ENCODE measurements around the gene OLFM4. TPM values are rescaled to one million over a fixed set of nuclear protein-coding genes. Genes with fewer than 3 reads are reported as not detected.

OLFM4 gene
- total RNA-seq, 4 donors from 2014 or later: 0.09 to 0.79 (median 0.13) TPM; not detected in 1

- DNase-seq (ENCODE audit: low spot score): no peak
- TF ChIP-seq, protein P1, sequence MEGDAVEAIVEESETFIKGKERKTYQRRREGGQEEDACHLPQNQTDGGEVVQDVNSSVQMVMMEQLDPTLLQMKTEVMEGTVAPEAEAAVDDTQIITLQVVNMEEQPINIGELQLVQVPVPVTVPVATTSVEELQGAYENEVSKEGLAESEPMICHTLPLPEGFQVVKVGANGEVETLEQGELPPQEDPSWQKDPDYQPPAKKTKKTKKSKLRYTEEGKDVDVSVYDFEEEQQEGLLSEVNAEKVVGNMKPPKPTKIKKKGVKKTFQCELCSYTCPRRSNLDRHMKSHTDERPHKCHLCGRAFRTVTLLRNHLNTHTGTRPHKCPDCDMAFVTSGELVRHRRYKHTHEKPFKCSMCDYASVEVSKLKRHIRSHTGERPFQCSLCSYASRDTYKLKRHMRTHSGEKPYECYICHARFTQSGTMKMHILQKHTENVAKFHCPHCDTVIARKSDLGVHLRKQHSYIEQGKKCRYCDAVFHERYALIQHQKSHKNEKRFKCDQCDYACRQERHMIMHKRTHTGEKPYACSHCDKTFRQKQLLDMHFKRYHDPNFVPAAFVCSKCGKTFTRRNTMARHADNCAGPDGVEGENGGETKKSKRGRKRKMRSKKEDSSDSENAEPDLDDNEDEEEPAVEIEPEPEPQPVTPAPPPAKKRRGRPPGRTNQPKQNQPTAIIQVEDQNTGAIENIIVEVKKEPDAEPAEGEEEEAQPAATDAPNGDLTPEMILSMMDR (IDR thresholded peaks at IDR 0.05): no peak
Observed at GRCh38 chr13:53045189-53045588, 16.6 kb downstream of the OLFM4 start.

GRCh38 chr13:53048880-53049279, 20.3 kb downstream of the OLFM4 start:
- TF ChIP-seq, protein P1 (IDR thresholded peaks at IDR 0.05): no peak
- DNase-seq (ENCODE audit: low spot score) (no peak), ATAC-seq (ENCODE audit: low FRiP score) (no peak)

More at GRCh38 chr13:53045189-53045588, 16.6 kb downstream of the OLFM4 start:
- no peak for ATAC-seq (ENCODE audit: low FRiP score)

GRCh38 chr13:53050151-53050550, 21.5 kb downstream of the OLFM4 start:
- TF ChIP-seq, protein P1 (IDR thresholded peaks at IDR 0.05): no peak
- no peak for DNase-seq (ENCODE audit: low spot score)
- ATAC-seq (ENCODE audit: low FRiP score): no peak

DNA sequence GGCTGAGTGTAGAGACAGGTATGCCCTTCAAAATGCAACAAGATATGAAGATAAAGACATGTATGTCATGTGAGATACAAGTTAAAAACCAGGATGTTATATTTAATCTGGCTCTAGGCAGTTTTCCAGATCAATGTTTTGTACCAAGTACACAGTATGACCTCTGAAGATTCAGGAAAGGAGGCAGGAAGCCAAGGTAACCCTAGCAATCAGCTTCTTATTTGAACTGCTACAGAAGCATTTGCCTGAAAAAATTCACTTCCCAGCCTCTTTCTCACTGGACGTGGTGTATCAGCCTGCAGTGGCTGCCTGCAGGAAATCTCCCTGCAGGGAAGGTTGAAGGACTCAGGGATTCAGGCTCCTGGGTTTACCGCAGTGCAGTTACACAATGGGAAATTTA, 24.1 kb downstream of the OLFM4 start:
- ATAC-seq (ENCODE audit: low FRiP score) (no peak), DNase-seq (ENCODE audit: low spot score) (no peak)
- TF ChIP-seq, protein P1 (IDR thresholded peaks at IDR 0.05): no peak

DNA sequence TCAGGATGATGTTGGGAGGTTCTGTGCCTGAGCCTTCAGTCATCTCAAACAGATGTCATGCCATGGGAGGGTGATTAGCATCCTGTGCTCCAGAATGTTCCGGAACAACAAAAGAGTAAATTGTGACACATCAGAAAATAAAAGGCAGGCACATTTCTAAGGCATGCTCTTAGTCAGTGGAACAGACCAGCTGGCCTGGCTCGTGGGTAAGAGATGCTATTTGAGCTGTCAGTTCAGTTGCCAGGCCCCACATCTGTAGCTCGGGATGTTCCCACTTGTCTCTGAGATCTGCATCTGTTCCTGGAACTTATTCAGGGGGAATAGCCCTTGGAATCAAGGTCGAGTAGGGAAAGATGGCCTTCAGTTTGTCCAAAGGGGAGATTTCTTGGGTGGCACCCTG, 26.0 kb downstream of the OLFM4 start:
- no peak for ATAC-seq (ENCODE audit: low FRiP score)
- no peak for DNase-seq (ENCODE audit: low spot score)
- TF ChIP-seq, protein P1 (IDR thresholded peaks at IDR 0.05): no peak

- ATAC-seq (ENCODE audit: low FRiP score): no peak
- no peak for DNase-seq (ENCODE audit: low spot score)
- TF ChIP-seq, protein P1 (IDR thresholded peaks at IDR 0.05): no peak
Observed at GRCh38 chr13:53058065-53058679, 29.6 kb downstream of the OLFM4 start.

DNA sequence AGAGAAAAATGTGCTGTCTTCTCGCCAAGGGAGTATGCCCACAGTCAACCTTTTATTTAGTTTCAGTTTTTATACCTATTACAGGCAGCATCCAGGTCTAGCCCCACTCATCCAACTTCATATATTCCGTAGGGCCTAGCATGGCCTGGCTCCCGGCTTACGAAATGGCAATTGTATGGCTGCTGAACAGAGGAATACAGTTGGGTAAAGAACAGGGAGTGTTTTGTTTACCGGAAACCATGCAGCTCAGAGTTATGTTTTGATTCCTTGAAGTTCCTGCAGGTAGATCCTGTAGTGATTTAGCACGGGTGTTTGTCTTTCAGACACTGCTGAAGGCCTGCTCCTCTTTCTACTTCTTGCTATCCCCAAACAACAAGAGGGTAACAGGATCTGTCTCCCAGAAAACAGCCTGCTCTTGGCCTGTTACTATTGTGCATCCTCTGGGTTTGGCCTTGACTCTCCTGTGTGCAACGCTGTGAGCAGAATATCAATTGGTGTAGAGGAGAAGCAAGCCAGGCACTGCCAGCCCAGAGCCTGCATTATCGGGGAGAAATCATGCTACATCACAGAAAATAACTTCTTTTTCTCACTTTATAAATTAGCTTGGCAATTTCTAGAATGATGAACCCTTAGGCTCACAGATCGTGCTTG, 32.4 kb downstream of the OLFM4 start:
- DNase-seq (ENCODE audit: low spot score) (no peak), ATAC-seq (ENCODE audit: low FRiP score) (peak; percentile 39)
- TF ChIP-seq, protein P1 (IDR thresholded peaks at IDR 0.05): no peak

Data from omental fat pad (tissue), 4 donors.